ENCODE measurements around the gene DYRK1B. TPM values are rescaled to one million over a fixed set of nuclear protein-coding genes. Genes with fewer than 3 reads are reported as not detected.

DYRK1B gene
- total RNA-seq, 2 donors from 2014 or later: 11.8 to 12.7 TPM

DNA sequence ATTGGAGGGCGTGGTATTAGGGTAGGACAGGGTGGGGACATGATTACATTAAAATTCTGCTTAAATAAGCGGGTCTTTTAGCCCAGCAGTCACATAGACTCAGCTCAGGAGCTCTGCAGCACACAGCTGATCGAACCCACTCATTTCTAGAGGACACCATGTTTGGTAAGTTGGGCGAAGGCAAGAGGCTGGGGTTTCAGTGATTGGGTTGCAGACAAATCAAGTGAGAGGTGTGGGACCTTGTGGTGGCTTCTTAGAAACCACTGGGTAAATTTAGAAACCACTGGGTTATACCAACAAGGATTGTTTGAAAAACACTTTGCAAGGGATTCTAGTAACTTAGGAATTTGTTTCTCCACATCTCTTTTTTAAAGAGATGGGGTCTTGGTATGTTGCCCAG lies 55.2 kb downstream of the DYRK1B start, which contains the start of gene LEUTX:
Gene LEUTX (plus strand): TSS at position 92 of the 400 bp plus-strand sequence. CDS start 67 bp downstream, at position 159.
- no peaks in the 10 kb centered on the region for H3K36me3 ChIP-seq
- no peak within 1 kb of the TSS for H3K27ac ChIP-seq
- H3K9ac ChIP-seq (ENCODE audit: low read depth in 2 of 2, low read length in 2 of 2): no peak within 1 kb of the TSS
- H3K4me1 ChIP-seq: no peaks in the 10 kb centered on the region
- H3K4me3 ChIP-seq: no peak within 1 kb of the TSS
- TF ChIP-seq, protein P1, sequence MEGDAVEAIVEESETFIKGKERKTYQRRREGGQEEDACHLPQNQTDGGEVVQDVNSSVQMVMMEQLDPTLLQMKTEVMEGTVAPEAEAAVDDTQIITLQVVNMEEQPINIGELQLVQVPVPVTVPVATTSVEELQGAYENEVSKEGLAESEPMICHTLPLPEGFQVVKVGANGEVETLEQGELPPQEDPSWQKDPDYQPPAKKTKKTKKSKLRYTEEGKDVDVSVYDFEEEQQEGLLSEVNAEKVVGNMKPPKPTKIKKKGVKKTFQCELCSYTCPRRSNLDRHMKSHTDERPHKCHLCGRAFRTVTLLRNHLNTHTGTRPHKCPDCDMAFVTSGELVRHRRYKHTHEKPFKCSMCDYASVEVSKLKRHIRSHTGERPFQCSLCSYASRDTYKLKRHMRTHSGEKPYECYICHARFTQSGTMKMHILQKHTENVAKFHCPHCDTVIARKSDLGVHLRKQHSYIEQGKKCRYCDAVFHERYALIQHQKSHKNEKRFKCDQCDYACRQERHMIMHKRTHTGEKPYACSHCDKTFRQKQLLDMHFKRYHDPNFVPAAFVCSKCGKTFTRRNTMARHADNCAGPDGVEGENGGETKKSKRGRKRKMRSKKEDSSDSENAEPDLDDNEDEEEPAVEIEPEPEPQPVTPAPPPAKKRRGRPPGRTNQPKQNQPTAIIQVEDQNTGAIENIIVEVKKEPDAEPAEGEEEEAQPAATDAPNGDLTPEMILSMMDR (IDR thresholded peaks at IDR 0.05): no peak
- no peaks in the 10 kb centered on the region for H3K9me3 ChIP-seq
- no peak for DNase-seq
- intact Hi-C loops (cut with DNase I): no loop called here
- no peaks in the 10 kb centered on the region for H3K27me3 ChIP-seq

Small RNAs within 50 kb of the gene (microRNA-seq; reads per million reads assigned to microRNA genes)
- gene MIR6719: not detected

Other genes with a start within 250 kb of the DYRK1B start
- not detected for gene LGALS13, start 231.6 kb downstream of the DYRK1B start, total RNA-seq
- gene LGALS16, start 178.2 kb downstream of the DYRK1B start, total RNA-seq: not detected
- gene LGALS14, start 129.7 kb downstream of the DYRK1B start, total RNA-seq: not detected
- gene CLC, start 96.1 kb downstream of the DYRK1B start, total RNA-seq: under 1 TPM in 1 of 2 donors, not detected in 1; 0.56 TPM
- gene LEUTX, start 55.3 kb downstream of the DYRK1B start, total RNA-seq: not detected
- gene FBL, start 12.2 kb upstream of the DYRK1B start, total RNA-seq: 100 to 1,000 TPM; 155 to 297 TPM
- 1,000 to 10,000 TPM; 2,896 to 3,903 TPM for gene FCGBP, start 100.5 kb upstream of the DYRK1B start, total RNA-seq
- gene PSMC4, start 137.0 kb upstream of the DYRK1B start, total RNA-seq: 100 to 1,000 TPM in 1 of 2 donors, 10 to 100 TPM in 1; 87.3 to 143 TPM
- gene ZNF546, start 162.9 kb upstream of the DYRK1B start, total RNA-seq: 1 to 10 TPM; 1.1 to 1.3 TPM
- 10 to 100 TPM; 14.3 to 21.7 TPM for gene ZNF780B, start 222.1 kb upstream of the DYRK1B start, total RNA-seq